ACC112 (cell line): Measurements from ENCODE around the gene GAB3.
"Not testable (repeated sequence)": the region's sequence is repeated elsewhere in the genome, so short reads cannot be mapped to it uniquely, and the experiment has no call there.

Source experiments
- H2AFZ ChIP-seq: fragments of 200-600 bp; sonication (generic); one replicate; pipeline ENCODE4 v1.6.0; 2017; ENCODE audit warnings: antibody characterized with exemption, low read length; ENCODE audit not compliant: unreplicated experiment
- H3K27ac ChIP-seq: fragments of 200-600 bp; sonication (generic); 2 replicates; pipeline ENCODE4 v1.5.1; 2014; ENCODE audit warnings: low read depth, mild to moderate bottlenecking, antibody characterized with exemption, low read length, moderate library complexity
- H3K27me3 ChIP-seq: fragments of 200-600 bp; sonication (generic); 2 replicates; pipeline ENCODE4 v1.6.1; 2014; ENCODE audit warnings: mild to moderate bottlenecking, antibody characterized with exemption, low read length, moderate library complexity, mixed read lengths; ENCODE audit not compliant: insufficient read depth
- H3K36me3 ChIP-seq: fragments of 200-600 bp; sonication (generic); 2 replicates; pipeline ENCODE4 v1.6.1; 2016; ENCODE audit warnings: mild to moderate bottlenecking, antibody characterized with exemption, low read length, moderate library complexity, mixed read lengths; ENCODE audit not compliant: insufficient read depth
- H3K4me1 ChIP-seq: fragments of 200-600 bp; sonication (generic); one replicate; pipeline ENCODE4 v1.6.1; 2016; ENCODE audit warnings: low read length, mixed read lengths; ENCODE audit not compliant: insufficient read depth, unreplicated experiment, control insufficient read depth
- H3K4me3 ChIP-seq: fragments of 200-600 bp; sonication (generic); 2 replicates; pipeline ENCODE4 v1.5.1; 2014; ENCODE audit warnings: mild to moderate bottlenecking, low read depth, low read length
- H3K79me2 ChIP-seq: fragments of 200-600 bp; sonication (generic); one replicate; pipeline ENCODE4 v1.6.0; 2016; ENCODE audit warnings: low read length; ENCODE audit not compliant: control insufficient read depth, unreplicated experiment, insufficient read depth

GAB3 gene

GRCh38 chrX:154693394-154693793 is 57.5 kb downstream of the GAB3 start:
- no peaks in the 10 kb centered on the region for H3K79me2 ChIP-seq
- 0 out of 2 replicates have a peak, but pooled peaks cover 8% of the 10 kb centered on the region for H3K36me3 ChIP-seq
- no peak overlapping the region for H3K4me3 ChIP-seq
- H2AFZ ChIP-seq = no peak overlapping the region
- no peak overlapping the region for H3K27ac ChIP-seq
- H3K27me3 ChIP-seq = no peaks in the 10 kb centered on the region
- peaks cover 19% of the 10 kb centered on the region for H3K4me1 ChIP-seq

- H3K4me3 ChIP-seq, H3K36me3 ChIP-seq, H3K4me1 ChIP-seq, H3K27ac ChIP-seq, H2AFZ ChIP-seq, H3K27me3 ChIP-seq, H3K79me2 ChIP-seq: not testable (repeated sequence)
Measured at GRCh38 chrX:154690438-154690837, 60.4 kb downstream of the GAB3 start.

GRCh38 chrX:154672084-154672483 is 78.8 kb downstream of the GAB3 start:
- H3K4me3 ChIP-seq, H3K36me3 ChIP-seq, H3K4me1 ChIP-seq, H3K79me2 ChIP-seq, H3K27me3 ChIP-seq, H2AFZ ChIP-seq, H3K27ac ChIP-seq: not testable (repeated sequence)

GRCh38 chrX:154670848-154671247 is 80.0 kb downstream of the GAB3 start:
- not testable (repeated sequence) for H3K27me3 ChIP-seq, H3K36me3 ChIP-seq, H3K4me3 ChIP-seq, H2AFZ ChIP-seq, H3K79me2 ChIP-seq, H3K27ac ChIP-seq, H3K4me1 ChIP-seq

- Histone ChIP-seq H3K27ac (no peak overlapping the region), H3K79me2 (no peaks in the 10 kb centered on the region), H3K36me3 (no peaks in the 10 kb centered on the region), H3K4me1 (no peaks in the 10 kb centered on the region), H2AFZ (no peak overlapping the region), H3K27me3 (no peaks in the 10 kb centered on the region; the same call in 1 of the 2 replicates), H3K4me3 (no peak overlapping the region)
Measured at GRCh38 chrX:154661899-154662298, 89.0 kb downstream of the GAB3 start.

GRCh38 chrX:154661170-154661569 is 89.7 kb downstream of the GAB3 start:
- Histone ChIP-seq H3K79me2 (no peaks in the 10 kb centered on the region), H3K4me1 (no peaks in the 10 kb centered on the region), H3K27me3 (no peaks in the 10 kb centered on the region; the same call in 1 of the 2 replicates), H3K27ac (no peak overlapping the region), H3K36me3 (no peaks in the 10 kb centered on the region), H2AFZ (no peak overlapping the region), H3K4me3 (no peak overlapping the region)

- H3K4me3 ChIP-seq = no peak overlapping the region
- no peak overlapping the region for H3K27ac ChIP-seq
- no peak overlapping the region for H2AFZ ChIP-seq
- no peaks in the 10 kb centered on the region for H3K79me2 ChIP-seq
- H3K27me3 ChIP-seq = no peaks in the 10 kb centered on the region; the same call in 1 of the 2 replicates
- H3K36me3 ChIP-seq = no peaks in the 10 kb centered on the region
- H3K4me1 ChIP-seq = no peaks in the 10 kb centered on the region
Measured at GRCh38 chrX:154660541-154660940, 90.3 kb downstream of the GAB3 start.

- H3K36me3 ChIP-seq = no peaks in the 10 kb centered on the region
- no peak overlapping the region for H3K27ac ChIP-seq
- no peak overlapping the region for H3K4me3 ChIP-seq
- no peaks in the 10 kb centered on the region; the same call in 1 of the 2 replicates for H3K27me3 ChIP-seq
- H2AFZ ChIP-seq = no peak overlapping the region
- no peaks in the 10 kb centered on the region for H3K79me2 ChIP-seq
- no peaks in the 10 kb centered on the region for H3K4me1 ChIP-seq
Measured at GRCh38 chrX:154658957-154659356, 91.9 kb downstream of the GAB3 start.

- Histone ChIP-seq H3K4me1 (no peaks in the 10 kb centered on the region), H3K36me3 (no peaks in the 10 kb centered on the region), H3K79me2 (no peaks in the 10 kb centered on the region), H3K4me3 (no peak overlapping the region), H3K27ac (no peak overlapping the region), H3K27me3 (no peaks in the 10 kb centered on the region; the same call in 1 of the 2 replicates), H2AFZ (no peak overlapping the region)
Measured at GRCh38 chrX:154658187-154658586, 92.7 kb downstream of the GAB3 start.

GRCh38 chrX:154657226-154657805 is 93.6 kb downstream of the GAB3 start:
- H3K79me2 ChIP-seq = no peaks in the 10 kb centered on the region
- H3K36me3 ChIP-seq = no peaks in the 10 kb centered on the region
- H3K4me3 ChIP-seq = no peak overlapping the region
- no peaks in the 10 kb centered on the region; the same call in 1 of the 2 replicates for H3K27me3 ChIP-seq
- no peak overlapping the region for H3K27ac ChIP-seq
- no peak overlapping the region for H2AFZ ChIP-seq
- H3K4me1 ChIP-seq = no peaks in the 10 kb centered on the region

- no peaks in the 10 kb centered on the region for H3K79me2 ChIP-seq
- H3K27me3 ChIP-seq = no peaks in the 10 kb centered on the region; the same call in 1 of the 2 replicates
- no peak overlapping the region for H2AFZ ChIP-seq
- no peak overlapping the region for H3K4me3 ChIP-seq
- H3K4me1 ChIP-seq = no peaks in the 10 kb centered on the region
- H3K36me3 ChIP-seq = no peaks in the 10 kb centered on the region
- H3K27ac ChIP-seq = no peak overlapping the region
Measured at GRCh38 chrX:154655786-154656185, 95.1 kb downstream of the GAB3 start.
